Measurements from ENCODE around the gene SPDEF. TPM values are rescaled to one million over a fixed set of nuclear protein-coding genes. Genes with fewer than 3 reads are reported as not detected.
A peak's percentile ranks its signal among the peaks of the same experiment; 100 is the strongest.

Gene SPDEF
- total RNA-seq, 4 donors from 2014 or later, result not detected

- H3K4me3 ChIP-seq, result peak overlapping the region in 3 of 4 donors; percentile 12 to 41 (median 33)
These were observed 29.7 kb downstream of the SPDEF start for GRCh38 chr6:34526241-34526972.

GRCh38 chr6:34525431-34526175 is 30.5 kb downstream of the SPDEF start:
- DNase-seq (ENCODE audit: low spot score in 2 of 2), result no peak
- H3K4me1 ChIP-seq, result peaks cover 0 to 16% (median 2%) of the 10 kb centered on the region in 4 donors
- H3K27ac ChIP-seq, result peak overlapping the region in 1 of 4 donors; percentile 74
- TF ChIP-seq POLR2A (IDR thresholded peaks at IDR 0.05) (no peak), EP300 (IDR thresholded peaks at IDR 0.05) (no peak), CTCF (IDR thresholded peaks at IDR 0.05) (no peak)
- H3K9me3 ChIP-seq, result no peaks in the 10 kb centered on the region
- H3K27me3 ChIP-seq, result no peaks in the 10 kb centered on the region
- 88 to 89% methylated on average over 11 of the region's 13 CpGs for WGBS, 2 donors
- no peak overlapping the region for H3K4me3 ChIP-seq
- no peaks in the 10 kb centered on the region for H3K36me3 ChIP-seq

More at GRCh38 chr6:34526241-34526972, 29.7 kb downstream of the SPDEF start:
- H3K9me3 ChIP-seq, result no peaks in the 10 kb centered on the region
- H3K27me3 ChIP-seq, result no peaks in the 10 kb centered on the region
- peaks cover 0 to 16% (median 2%) of the 10 kb centered on the region in 4 donors for H3K4me1 ChIP-seq
- TF ChIP-seq POLR2A (IDR thresholded peaks at IDR 0.05) (no peak), EP300 (IDR thresholded peaks at IDR 0.05) (no peak), CTCF (IDR thresholded peaks at IDR 0.05) (no peak)
- peak overlapping the region; percentile 26 to 74 (median 38) for H3K27ac ChIP-seq
- DNase-seq (ENCODE audit: low spot score in 2 of 2), result no peak
- 52 to 61% methylated on average over 21 to 23 of the region's 23 CpGs for WGBS, 2 donors
- H3K36me3 ChIP-seq, result no peaks in the 10 kb centered on the region

GRCh38 chr6:34524971-34525370 is 31.2 kb downstream of the SPDEF start:
- DNase-seq (ENCODE audit: low spot score in 2 of 2), result no peak
- no peaks in the 10 kb centered on the region for H3K9me3 ChIP-seq
- H3K27me3 ChIP-seq, result no peaks in the 10 kb centered on the region
- no peaks in the 10 kb centered on the region for H3K36me3 ChIP-seq
- TF ChIP-seq CTCF (IDR thresholded peaks at IDR 0.05) (no peak), POLR2A (IDR thresholded peaks at IDR 0.05) (no peak), EP300 (IDR thresholded peaks at IDR 0.05) (no peak)
- H3K4me1 ChIP-seq, result peaks cover 0 to 16% (median 2%) of the 10 kb centered on the region in 4 donors
- 78 to 80% methylated on average over 5 of the region's 5 CpGs for WGBS, 2 donors
- H3K27ac ChIP-seq, result no peak overlapping the region
- no peak overlapping the region for H3K4me3 ChIP-seq

- H3K9me3 ChIP-seq, result no peaks in the 10 kb centered on the region
- no peaks in the 10 kb centered on the region for H3K27me3 ChIP-seq
- H3K36me3 ChIP-seq, result no peaks in the 10 kb centered on the region
- no peak overlapping the region for H3K4me3 ChIP-seq
- 73 to 74% methylated on average over 5 of the region's 5 CpGs for WGBS, 2 donors
- no peak overlapping the region for H3K27ac ChIP-seq
- peaks cover 0 to 16% (median 2%) of the 10 kb centered on the region in 4 donors for H3K4me1 ChIP-seq
- DNase-seq (ENCODE audit: low spot score in 2 of 2), result no peak
- TF ChIP-seq EP300 (IDR thresholded peaks at IDR 0.05), result no peak
- no peak for TF ChIP-seq CTCF (IDR thresholded peaks at IDR 0.05)
- TF ChIP-seq POLR2A (IDR thresholded peaks at IDR 0.05), result no peak
These were observed 31.6 kb downstream of the SPDEF start for GRCh38 chr6:34524499-34524898.
